Esophagus squamous epithelium (tissue), 4 donors: ENCODE results near the gene CATSPERZ.

ENCODE experiments used
- POLR2A ChIP-seq, 4 donors: fragments of 450-650 bp; IDR thresholded peaks; one replicate each; pipeline ENCODE4 v1.6.1; 2017; ENCODE audit warnings: antibody characterized with exemption in 4 of 4, mild to moderate bottlenecking in 4 of 4, moderate library complexity in 3 of 4
- TF ChIP-seq, protein P1 (sequence below), 6 experiments: fragments of 450-650 bp in 4 of 6; fragments of 200-600 bp in 2 of 6; sonication (generic) in 2 of 6; IDR thresholded peaks; one replicate each; pipeline ENCODE4 v1.5.1; 2016 to 2019; ENCODE audit warnings: antibody characterized with exemption in 6 of 6, mild to moderate bottlenecking in 4 of 6, moderate library complexity in 4 of 6

- TF ChIP-seq POLR2A (IDR thresholded peaks at IDR 0.05): peak in 3 of 4 donors; percentile 24 to 73 (median 38)
- TF ChIP-seq, protein P1, sequence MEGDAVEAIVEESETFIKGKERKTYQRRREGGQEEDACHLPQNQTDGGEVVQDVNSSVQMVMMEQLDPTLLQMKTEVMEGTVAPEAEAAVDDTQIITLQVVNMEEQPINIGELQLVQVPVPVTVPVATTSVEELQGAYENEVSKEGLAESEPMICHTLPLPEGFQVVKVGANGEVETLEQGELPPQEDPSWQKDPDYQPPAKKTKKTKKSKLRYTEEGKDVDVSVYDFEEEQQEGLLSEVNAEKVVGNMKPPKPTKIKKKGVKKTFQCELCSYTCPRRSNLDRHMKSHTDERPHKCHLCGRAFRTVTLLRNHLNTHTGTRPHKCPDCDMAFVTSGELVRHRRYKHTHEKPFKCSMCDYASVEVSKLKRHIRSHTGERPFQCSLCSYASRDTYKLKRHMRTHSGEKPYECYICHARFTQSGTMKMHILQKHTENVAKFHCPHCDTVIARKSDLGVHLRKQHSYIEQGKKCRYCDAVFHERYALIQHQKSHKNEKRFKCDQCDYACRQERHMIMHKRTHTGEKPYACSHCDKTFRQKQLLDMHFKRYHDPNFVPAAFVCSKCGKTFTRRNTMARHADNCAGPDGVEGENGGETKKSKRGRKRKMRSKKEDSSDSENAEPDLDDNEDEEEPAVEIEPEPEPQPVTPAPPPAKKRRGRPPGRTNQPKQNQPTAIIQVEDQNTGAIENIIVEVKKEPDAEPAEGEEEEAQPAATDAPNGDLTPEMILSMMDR (IDR thresholded peaks at IDR 0.05): peak; percentile 69 to 96 (median 90)
Measured at GRCh38 chr11:64251016-64251752, 49.0 kb upstream of the CATSPERZ start, which contains the start of gene PLCB3.
